WTC11 (cell line): ENCODE data around the gene ZNF225. TPM values are rescaled to one million over a fixed set of nuclear protein-coding genes. Genes with fewer than 3 reads are reported as not detected.

Experiments used
- total RNA-seq: library from RNA; stranded (reverse); gene quantifications from 3 replicates; pipeline ENCODE4 v1.2.3, GENCODE V29; 2021

ZNF225 gene
- total RNA-seq, 1 experiment from 2014 or later, result 3.9 TPM

Other genes starting within 250 kb of the ZNF225 start
- gene ZNF404, start 229.4 kb upstream of the ZNF225 start, total RNA-seq, result 3.0 to 5.1 TPM (median 3.2 TPM) in 3 replicates
- gene ZNF45, start 178.1 kb upstream of the ZNF225 start, total RNA-seq, result 10.1 to 12.2 TPM (median 11.0 TPM) in 3 replicates
- 7.0 to 7.6 TPM (median 7.2 TPM) in 3 replicates for gene ZNF221, start 162.2 kb upstream of the ZNF225 start, total RNA-seq
- 6.2 to 10.2 TPM (median 7.1 TPM) in 3 replicates for gene ZNF155, start 129.2 kb upstream of the ZNF225 start, total RNA-seq
- gene ZNF230, start 110.4 kb upstream of the ZNF225 start, total RNA-seq, result 2.2 to 4.0 TPM (median 3.5 TPM) in 3 replicates
- gene ZNF222, start 88.0 kb upstream of the ZNF225 start, total RNA-seq, result 3.4 to 4.6 TPM (median 3.5 TPM) in 3 replicates
- gene ZNF223, start 61.4 kb upstream of the ZNF225 start, total RNA-seq, result 5.0 to 7.2 TPM (median 5.7 TPM) in 3 replicates
- gene ZNF284, start 41.2 kb upstream of the ZNF225 start, total RNA-seq, result 1.7 to 3.0 TPM (median 2.7 TPM) in 3 replicates
- 12.4 to 14.8 TPM (median 13.7 TPM) in 3 replicates for gene ZNF224, start 19.0 kb upstream of the ZNF225 start, total RNA-seq
- gene ZNF234, start 28.2 kb downstream of the ZNF225 start, total RNA-seq, result 7.0 to 7.5 TPM (median 7.5 TPM) in 3 replicates
- 14.5 to 18.5 TPM (median 18.0 TPM) in 3 replicates for gene ZNF226, start 51.7 kb downstream of the ZNF225 start, total RNA-seq
- 17.8 to 18.7 TPM (median 18.5 TPM) in 3 replicates for gene ZNF227, start 99.1 kb downstream of the ZNF225 start, total RNA-seq
- gene ZNF233, start 146.5 kb downstream of the ZNF225 start, total RNA-seq, result 1.3 to 2.4 TPM (median 1.9 TPM) in 3 replicates
- gene ZNF235, start 191.6 kb downstream of the ZNF225 start, total RNA-seq, result 3.9 to 5.2 TPM (median 4.5 TPM) in 3 replicates
- gene ZNF112, start 243.3 kb downstream of the ZNF225 start, total RNA-seq, result 2.0 to 2.5 TPM (median 2.5 TPM) in 3 replicates